HG03521 (cell line): ENCODE results near the gene ARHGAP10.

Experiments used
- ATAC-seq: cut with Tn5 transposase; IDR thresholded peaks from one replicate; pipeline ENCODE4 v1.9.1; 2021; ENCODE audit warnings: mild to moderate bottlenecking, moderate library complexity; ENCODE audit not compliant: unreplicated experiment

The ARHGAP10 gene

GRCh38 chr4:147764337-147764736 lies 32.4 kb downstream of the ARHGAP10 start:
- no peak for ATAC-seq

GRCh38 chr4:147765121-147765529 lies 33.2 kb downstream of the ARHGAP10 start:
- ATAC-seq, result no peak

- no peak for ATAC-seq
Observed at GRCh38 chr4:147768113-147768512, 36.2 kb downstream of the ARHGAP10 start.

DNA sequence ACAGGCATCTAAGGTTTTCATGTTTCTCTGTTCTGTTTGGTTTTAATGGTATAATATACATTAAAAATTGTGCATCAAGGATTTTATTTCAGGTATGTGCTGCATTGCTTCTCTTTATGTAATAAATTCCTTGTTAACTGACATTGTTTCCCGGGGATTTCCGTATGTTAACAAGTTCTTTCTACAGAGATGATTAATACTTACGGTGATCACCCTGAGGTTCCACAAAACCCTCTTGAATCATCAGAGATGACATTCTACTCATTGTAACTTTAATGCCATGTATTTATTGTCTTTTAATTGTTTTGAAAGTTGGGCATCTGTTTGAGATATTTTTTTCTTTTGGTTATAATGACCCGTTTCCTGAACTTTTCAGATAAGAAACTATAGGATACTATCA lies 37.5 kb downstream of the ARHGAP10 start:
- no peak for ATAC-seq

GRCh38 chr4:147770831-147771230 lies 38.9 kb downstream of the ARHGAP10 start:
- no peak for ATAC-seq

GRCh38 chr4:147772056-147772455 lies 40.2 kb downstream of the ARHGAP10 start:
- no peak for ATAC-seq

- no peak for ATAC-seq
Observed at GRCh38 chr4:147772459-147772969, 40.6 kb downstream of the ARHGAP10 start.

DNA sequence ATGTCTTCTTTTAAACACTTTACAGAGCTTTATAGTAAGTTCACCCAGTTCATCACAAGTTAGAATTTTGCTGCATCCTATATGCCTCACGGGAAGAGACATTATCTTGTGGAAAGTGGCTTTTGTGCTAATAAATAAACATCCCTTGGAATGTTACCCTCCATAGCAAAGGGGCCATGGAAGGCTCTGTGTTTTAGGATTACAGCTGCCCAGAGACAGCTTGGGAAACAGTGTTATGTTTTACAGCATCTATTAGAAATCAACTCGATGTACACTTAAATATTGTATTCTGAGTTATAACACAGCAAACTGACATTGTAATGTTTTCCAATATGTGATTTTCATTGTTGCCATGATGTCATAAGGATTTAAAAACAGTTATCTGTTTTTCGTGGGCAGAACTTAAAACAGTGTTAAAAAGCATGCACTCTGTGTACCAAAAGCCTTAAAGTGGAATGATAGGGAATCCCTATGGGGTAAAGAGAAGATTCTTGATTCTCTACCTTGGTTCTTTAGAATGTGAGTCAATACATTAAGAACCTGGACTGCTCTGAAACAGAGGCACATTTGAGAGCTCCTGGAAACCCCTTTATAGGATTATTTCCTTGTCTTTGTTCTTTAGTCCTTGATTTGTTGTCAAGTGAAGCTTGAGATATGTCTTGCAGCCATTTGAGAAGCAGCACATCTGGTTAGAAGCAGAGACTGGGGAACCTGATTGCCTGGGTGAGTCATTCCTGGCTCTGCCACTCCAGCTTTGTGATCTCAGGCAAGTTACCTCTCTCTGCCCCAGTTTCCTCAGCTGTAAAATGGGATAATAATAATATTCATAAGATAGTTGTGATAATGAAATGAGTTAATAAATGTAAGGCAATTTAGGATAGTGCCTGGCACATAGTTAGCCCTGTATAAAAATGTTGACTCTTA lies 41.6 kb downstream of the ARHGAP10 start:
- ATAC-seq, result no peak

DNA sequence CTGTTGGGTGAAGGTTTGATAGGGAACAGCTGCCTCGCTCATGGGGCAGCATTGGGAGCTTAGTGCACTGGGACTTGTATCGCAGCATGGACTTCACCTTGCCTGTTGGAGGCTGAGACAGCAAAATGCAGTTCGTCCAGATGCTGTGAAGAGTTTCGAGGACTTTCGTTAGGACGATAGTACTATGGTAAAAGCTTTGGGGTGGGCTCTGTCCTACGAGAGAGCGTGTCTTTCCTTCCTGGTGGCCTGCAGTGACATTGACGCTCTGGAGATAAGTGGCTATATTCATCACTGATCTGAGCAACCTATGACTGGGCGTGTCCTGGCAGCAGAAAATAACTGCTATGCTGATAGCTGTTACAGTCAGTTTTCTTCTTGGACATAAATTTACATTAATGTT lies 44.8 kb downstream of the ARHGAP10 start:
- no peak for ATAC-seq

- ATAC-seq, result no peak
Observed at GRCh38 chr4:147777456-147778091, 45.7 kb downstream of the ARHGAP10 start.

GRCh38 chr4:147778942-147779341 lies 47.1 kb downstream of the ARHGAP10 start:
- ATAC-seq, result peak; percentile 71

DNA sequence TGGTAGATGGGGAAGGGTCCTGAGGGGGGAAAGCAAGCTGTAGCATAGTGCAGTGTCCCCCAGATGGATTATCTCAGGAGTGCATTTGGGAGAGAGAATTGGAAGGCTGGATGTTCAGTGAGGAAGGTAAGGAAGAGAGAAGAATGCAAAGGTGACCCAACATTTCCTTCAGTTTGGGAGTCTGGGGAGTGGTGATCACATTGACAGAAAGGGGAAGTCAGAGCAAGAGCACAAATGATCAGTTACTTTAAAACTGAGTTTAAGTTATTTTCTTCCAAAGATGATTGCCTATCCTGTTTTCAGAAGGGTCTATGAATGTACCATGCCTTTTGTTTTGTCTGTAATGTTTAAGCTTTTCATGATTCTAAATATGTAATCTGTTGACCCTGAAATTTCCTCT lies 47.6 kb downstream of the ARHGAP10 start:
- no peak for ATAC-seq

GRCh38 chr4:147780137-147780777 lies 48.4 kb downstream of the ARHGAP10 start:
- peak; percentile 46 for ATAC-seq

- ATAC-seq, result no peak
Observed at GRCh38 chr4:147782087-147782781, 50.3 kb downstream of the ARHGAP10 start.

GRCh38 chr4:147785129-147785528 lies 53.2 kb downstream of the ARHGAP10 start:
- no peak for ATAC-seq

DNA sequence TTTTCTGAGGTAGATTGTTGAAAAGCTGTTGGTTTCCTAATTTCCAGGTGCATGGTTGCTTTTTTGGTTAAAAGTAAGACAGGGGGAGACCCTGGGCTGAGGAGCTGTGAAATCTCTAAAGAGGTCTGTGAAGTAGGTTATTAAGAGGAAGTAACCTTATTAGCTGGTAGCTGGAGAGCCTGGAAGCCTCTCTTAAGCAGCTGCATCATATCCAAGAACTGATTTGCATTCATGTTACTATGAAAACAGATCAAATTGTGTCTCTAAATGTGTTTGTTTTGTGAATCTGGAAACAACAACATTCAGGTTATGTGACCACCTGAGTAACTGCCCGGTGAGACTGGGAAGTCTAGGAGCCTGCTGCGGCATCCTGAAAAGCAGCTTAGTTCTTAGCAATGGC lies 54.1 kb downstream of the ARHGAP10 start:
- ATAC-seq, result peak; percentile 88

DNA sequence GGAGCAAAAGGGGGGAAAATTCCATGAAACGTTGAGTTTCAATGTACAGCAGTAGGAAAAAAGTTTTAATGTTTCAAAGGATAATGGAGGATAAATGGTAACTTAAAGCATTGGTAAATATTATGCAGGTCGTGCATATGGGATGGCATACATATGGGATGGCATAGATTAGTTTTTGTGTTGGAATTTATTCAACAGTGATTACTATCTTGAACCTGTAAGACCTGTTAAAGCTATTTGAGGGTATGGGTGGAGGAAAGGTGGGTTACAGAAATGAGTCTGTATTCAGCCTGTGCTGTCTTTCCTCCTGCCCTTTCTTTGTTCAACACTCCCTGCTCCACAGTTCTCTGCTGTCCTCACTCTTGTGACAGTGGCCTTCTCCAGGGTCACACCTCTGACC lies 54.6 kb downstream of the ARHGAP10 start:
- no peak for ATAC-seq

DNA sequence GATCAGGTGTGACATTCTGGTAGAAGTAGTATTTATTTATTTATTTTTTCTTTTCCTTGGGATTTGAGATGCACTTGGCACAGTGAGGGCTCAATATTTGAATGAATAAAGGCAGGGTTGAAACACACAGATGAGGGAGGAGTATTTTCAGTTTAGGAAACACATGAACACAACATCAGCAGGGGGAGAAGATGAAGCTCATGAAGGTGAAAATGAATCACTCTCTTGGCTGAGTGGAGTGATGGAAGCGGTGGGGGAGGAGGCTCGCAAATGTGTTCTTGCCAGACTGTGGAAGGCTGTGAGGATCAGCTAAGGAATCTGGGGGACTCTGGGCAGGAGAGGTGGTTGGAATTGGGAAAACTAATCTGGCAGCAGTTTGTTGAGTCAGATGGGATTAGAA lies 55.3 kb downstream of the ARHGAP10 start:
- no peak for ATAC-seq

DNA sequence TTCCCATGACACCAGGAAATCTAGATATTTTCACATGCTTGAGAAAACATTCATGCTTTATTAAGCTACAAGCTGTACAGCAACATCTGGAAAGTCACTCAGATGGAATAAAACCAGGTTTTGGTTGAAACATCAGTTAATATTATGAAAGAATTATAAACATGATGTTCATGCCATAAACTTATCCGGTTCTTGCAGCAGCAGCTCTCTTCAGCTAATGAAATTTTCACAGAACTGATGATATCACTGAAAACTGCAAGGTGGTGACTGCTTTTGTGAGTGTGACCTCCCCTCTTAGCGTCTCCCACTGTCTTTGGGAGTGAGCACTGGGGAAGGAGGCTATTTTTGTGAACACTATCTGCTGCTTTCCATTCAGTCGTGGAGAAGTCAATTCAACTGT lies 56.9 kb downstream of the ARHGAP10 start:
- no peak for ATAC-seq

DNA sequence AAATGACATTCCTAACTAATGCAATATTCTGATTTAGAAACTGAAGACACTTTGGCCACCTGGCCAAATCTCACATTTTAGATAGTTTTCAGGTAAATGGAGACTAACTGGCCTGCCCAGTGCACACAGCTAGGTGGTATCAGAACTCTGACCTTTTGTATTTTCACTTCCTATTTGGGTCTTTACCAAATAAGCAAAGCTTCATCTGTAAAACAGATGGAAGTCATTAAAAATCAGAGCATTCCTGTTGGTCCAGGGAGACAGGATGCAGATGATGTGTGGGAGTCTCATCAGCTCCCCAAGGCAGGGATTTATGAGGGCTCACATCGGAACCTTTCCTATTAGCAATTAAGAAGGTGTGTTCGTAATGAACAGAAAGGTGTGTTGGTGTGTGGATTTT lies 57.7 kb downstream of the ARHGAP10 start:
- ATAC-seq, result no peak

- ATAC-seq, result no peak
Observed at GRCh38 chr4:147790412-147790811, 58.5 kb downstream of the ARHGAP10 start.
